ENCODE results near the gene PAX4. TPM values are rescaled to one million over a fixed set of nuclear protein-coding genes. Genes with fewer than 3 reads are reported as not detected.

The PAX4 gene
- total RNA-seq, 1 donor from 2014 or later = not detected

- H3K4me3 ChIP-seq (ENCODE audit: low read depth, low read length) = peak within 1 kb of the TSS; percentile 90
- no peak for DNase-seq (ENCODE audit: low read depth)
- TF ChIP-seq CTCF (conservative IDR thresholded peaks at IDR 0.05; ENCODE audit: low read depth, low read length) = no peak
Observed at GRCh38 chr7:127588019-127588696, 29.8 kb downstream of the PAX4 start, which contains the start of gene ARF5. Gene ARF5 (plus strand): TSS chr7:127588411. CDS start chr7:127588499, 88 bp downstream.

GRCh38 chr7:127587663-127588018 lies 30.3 kb downstream of the PAX4 start:
- H3K4me3 ChIP-seq (ENCODE audit: low read depth, low read length) = peak overlapping the region; percentile 90
- TF ChIP-seq CTCF (conservative IDR thresholded peaks at IDR 0.05; ENCODE audit: low read depth, low read length) = no peak
- no peak for DNase-seq (ENCODE audit: low read depth)

GRCh38 chr7:127586346-127586745 lies 31.6 kb downstream of the PAX4 start:
- no peak overlapping the region for H3K4me3 ChIP-seq (ENCODE audit: low read depth, low read length)
- no peak for DNase-seq (ENCODE audit: low read depth)
- no peak for TF ChIP-seq CTCF (conservative IDR thresholded peaks at IDR 0.05; ENCODE audit: low read depth, low read length)

- no peak for TF ChIP-seq CTCF (conservative IDR thresholded peaks at IDR 0.05; ENCODE audit: low read depth, low read length)
- H3K4me3 ChIP-seq (ENCODE audit: low read depth, low read length) = peak within 1 kb of the TSS; percentile 89
- DNase-seq (ENCODE audit: low read depth) = peak; percentile 26
Observed at GRCh38 chr7:127585044-127585953, 32.6 kb downstream of the PAX4 start, which contains the start of gene GCC1. Gene GCC1 (minus strand): TSS chr7:127585596. CDS start chr7:127585182, 414 bp downstream.

GRCh38 chr7:127584648-127585043 lies 33.3 kb downstream of the PAX4 start:
- TF ChIP-seq CTCF (conservative IDR thresholded peaks at IDR 0.05; ENCODE audit: low read depth, low read length) = no peak
- peak overlapping the region; percentile 89 for H3K4me3 ChIP-seq (ENCODE audit: low read depth, low read length)
- no peak for DNase-seq (ENCODE audit: low read depth)

GRCh38 chr7:127582361-127582760 lies 35.6 kb downstream of the PAX4 start:
- no peak for DNase-seq (ENCODE audit: low read depth)
- H3K4me3 ChIP-seq (ENCODE audit: low read depth, low read length) = no peak overlapping the region
- TF ChIP-seq CTCF (conservative IDR thresholded peaks at IDR 0.05; ENCODE audit: low read depth, low read length) = no peak

Data from epithelial cell of proximal tubule (primary cell).